SK-N-MC (cell line): ENCODE data around the gene IDH3A.

ENCODE experiments used
- EZH2 ChIP-seq: fragments of 200-600 bp; sonication (generic); IDR thresholded peaks from one replicate; pipeline ENCODE4 v1.6.1; 2017; ENCODE audit warnings: antibody characterized with exemption
- FOXP2 ChIP-seq: optimal IDR thresholded peaks from 2 replicates; pipeline ENCODE3; 2011; ENCODE audit warnings: mild to moderate bottlenecking, moderate library complexity; ENCODE audit not compliant: insufficient read depth; ENCODE audit errors: extremely low read length, control extremely low read depth

DNA sequence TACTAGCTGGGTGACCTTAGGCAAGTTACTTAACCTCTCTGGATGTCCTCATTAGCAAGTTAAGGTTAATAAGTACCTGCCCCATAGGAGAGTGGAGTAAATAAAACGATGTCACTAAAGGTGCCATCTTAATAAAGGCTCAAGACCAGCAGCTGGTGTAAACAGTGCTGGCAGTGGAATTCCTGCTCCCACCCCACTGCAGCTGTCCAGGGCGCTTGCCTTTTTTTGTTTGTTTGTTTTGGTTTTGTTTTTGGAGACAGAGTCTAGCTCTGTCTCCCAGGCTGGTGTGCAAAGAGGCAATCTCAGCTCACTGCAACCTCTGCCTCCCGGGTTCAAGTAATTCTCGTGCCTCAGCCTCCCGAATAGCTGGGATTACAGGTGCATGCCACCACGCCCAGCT lies 28.9 kb downstream of the IDH3A start:
- TF ChIP-seq EZH2 (no peak), FOXP2 (no peak)
